PC-9 (cell line): ENCODE data around the gene RAVER1. TPM values are rescaled to one million over a fixed set of nuclear protein-coding genes. Genes with fewer than 3 reads are reported as not detected.

Source experiments
- BruUV-seq: library from RNA; stranded (reverse); fragments of 400-500 nt; replicated peaks from 2 replicates; lab custom pipeline; 2021; lab: Mats Ljungman, UMichigan
- CTCF ChIA-PET: fragments of 300-600 bp; sonication (Branson Sonifier 250); formaldehyde crosslinking; loops from one replicate; lab custom pipeline; 2022; ENCODE audit warnings: antibody characterized with exemption; lab: Charles Lee
- POLR2A ChIA-PET: fragments of 300-600 bp; sonication (Branson Sonifier 250); formaldehyde crosslinking; loops from one replicate; lab custom pipeline; 2022; ENCODE audit warnings: antibody characterized with exemption; ENCODE audit not compliant: unreplicated experiment; lab: Charles Lee
- DNase-seq, 2 experiments: peaks; one replicate each; pipeline versions ENCODE4 v3.0.0 to v3.0.0-alpha.2; 2015 to 2022; ENCODE audit warnings: mixed read lengths in 1 of 2
- H2AFZ ChIP-seq: fragments of 200-600 bp; sonication (generic); 2 replicates; pipeline ENCODE4 v1.8.1; 2017; ENCODE audit warnings: antibody characterized with exemption
- H3F3A ChIP-seq: fragments of 200-600 bp; sonication (generic); 2 replicates; pipeline ENCODE4 v1.8.1; 2017; ENCODE audit warnings: antibody characterized with exemption, mild to moderate bottlenecking, low read depth; ENCODE audit not compliant: insufficient read depth
- H3K27ac ChIP-seq: fragments of 200-600 bp; sonication (generic); 2 replicates; pipeline ENCODE4 v1.6.1; 2016; ENCODE audit warnings: mixed run types
- H3K27me3 ChIP-seq: fragments of 200-600 bp; sonication (generic); 2 replicates; pipeline ENCODE4 v1.6.1; 2016; ENCODE audit warnings: low read depth, mixed run types; ENCODE audit not compliant: insufficient read depth
- H3K36me3 ChIP-seq: fragments of 200-600 bp; sonication (generic); 2 replicates; pipeline ENCODE4 v1.6.1; 2016; ENCODE audit warnings: low read depth, mixed run types
- H3K4me1 ChIP-seq: fragments of 200-600 bp; sonication (generic); replicated peaks from 2 replicates; pipeline ENCODE4 v1.6.1; 2016; ENCODE audit warnings: mixed run types; ENCODE audit not compliant: insufficient read depth
- H3K4me2 ChIP-seq: fragments of 200-600 bp; sonication (generic); 2 replicates; pipeline ENCODE4 v1.6.1; 2017; ENCODE audit warnings: mixed run types
- H3K4me3 ChIP-seq: fragments of 200-600 bp; sonication (generic); 2 replicates; pipeline ENCODE4 v1.6.1; 2016; ENCODE audit warnings: mixed run types
- H3K79me2 ChIP-seq: fragments of 200-600 bp; sonication (generic); 2 replicates; pipeline ENCODE4 v1.6.1; 2017; ENCODE audit warnings: low read depth, mixed run types
- H3K9me2 ChIP-seq: fragments of 200-600 bp; sonication (generic); 2 replicates; pipeline ENCODE4 v1.8.1; 2017; ENCODE audit warnings: mild to moderate bottlenecking; ENCODE audit not compliant: insufficient read depth
- H3K9me3 ChIP-seq: fragments of 200-600 bp; sonication (generic); 2 replicates; pipeline ENCODE4 v1.8.1; 2016; ENCODE audit warnings: low read depth; ENCODE audit not compliant: insufficient read depth
- H4K20me1 ChIP-seq: fragments of 200-600 bp; sonication (generic); 2 replicates; pipeline ENCODE4 v1.8.1; 2017; ENCODE audit not compliant: insufficient read depth
- EZH2 ChIP-seq: fragments of 200-600 bp; sonication (generic); IDR thresholded peaks from 2 replicates; pipeline ENCODE4 v1.8.0; 2017; ENCODE audit warnings: antibody characterized with exemption, low read depth
- intact Hi-C: fragments of 100-400 bp; cut with micrococcal nuclease; formaldehyde crosslinking; loops from one replicate; pipeline ENCODE4 v1.10.0; 2022; ENCODE audit not compliant: unreplicated experiment
- total RNA-seq: library from RNA; stranded (reverse); gene quantifications from 2 replicates; pipeline ENCODE4 v1.2.3, GENCODE V29; 2021
- TF ChIP-seq, protein P1 (sequence below): fragments of 200-600 bp; sonication (generic); conservative IDR thresholded peaks from 2 replicates; pipeline ENCODE4 v1.6.1; 2017; ENCODE audit warnings: mixed run types, antibody characterized with exemption, mild to moderate bottlenecking, moderate library complexity

RAVER1 gene
- total RNA-seq, 1 experiment from 2014 or later: 52.9 TPM

DNA sequence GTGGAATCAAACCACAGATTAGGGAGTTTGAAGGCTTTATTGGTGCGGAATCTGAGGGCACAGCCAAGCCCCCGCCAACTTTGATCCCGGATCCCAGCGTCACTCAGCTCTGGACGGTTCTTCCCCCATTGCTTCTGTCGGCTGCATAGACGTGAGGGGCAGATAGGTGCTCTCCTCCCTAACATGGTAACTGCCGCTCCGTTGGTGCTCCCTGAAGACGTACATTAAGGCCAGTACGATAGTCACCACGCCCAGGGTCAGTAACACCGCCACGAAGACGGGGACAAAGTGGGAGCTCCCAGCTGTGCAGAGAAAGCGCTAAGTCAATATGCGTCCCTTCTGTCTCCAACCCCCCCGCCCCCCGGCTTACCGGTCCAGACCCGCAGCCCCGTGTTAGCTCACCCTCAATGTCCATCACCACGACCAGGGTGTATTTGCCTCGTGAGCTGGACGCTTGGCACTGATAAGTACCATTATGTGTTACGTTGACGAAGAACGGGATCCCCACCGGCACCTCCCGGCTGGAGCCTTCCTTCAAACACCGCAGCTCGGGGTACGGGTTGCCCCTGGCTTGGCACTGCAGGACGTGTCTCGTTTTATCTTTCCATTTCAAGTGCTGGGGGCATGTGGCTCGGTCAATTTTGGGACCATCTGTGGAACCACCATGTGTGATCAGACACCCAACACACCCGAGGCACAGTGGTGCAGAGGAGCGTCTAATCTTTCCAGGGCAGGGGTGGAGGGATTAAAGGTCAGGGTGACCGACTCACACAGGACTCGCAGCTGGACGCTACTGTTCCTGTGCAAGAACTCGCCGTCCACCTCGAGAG, 644 bp upstream of the RAVER1 start:
- Histone ChIP-seq H3K27me3 (no peaks in the 10 kb centered on the region), H3K4me1 (peaks cover 10% of the 10 kb centered on the region), H3K4me2 (peak overlapping the region; percentile 99), H3K9me3 (no peaks in the 10 kb centered on the region), H3K9me2 (no peaks in the 10 kb centered on the region), H3K36me3 (0 out of 2 replicates have a peak, but pooled peaks cover 15% of the 10 kb centered on the region), H2AFZ (peak overlapping the region; percentile 95), H3F3A (peaks cover 8% of the 10 kb centered on the region; the same call in 1 of the 2 replicates), H4K20me1 (peaks cover 9% of the 10 kb centered on the region), H3K79me2 (peaks cover 29% of the 10 kb centered on the region), H3K27ac (no peak overlapping the region), H3K4me3 (peak overlapping the region; percentile 78)
- TF ChIP-seq, protein P1, sequence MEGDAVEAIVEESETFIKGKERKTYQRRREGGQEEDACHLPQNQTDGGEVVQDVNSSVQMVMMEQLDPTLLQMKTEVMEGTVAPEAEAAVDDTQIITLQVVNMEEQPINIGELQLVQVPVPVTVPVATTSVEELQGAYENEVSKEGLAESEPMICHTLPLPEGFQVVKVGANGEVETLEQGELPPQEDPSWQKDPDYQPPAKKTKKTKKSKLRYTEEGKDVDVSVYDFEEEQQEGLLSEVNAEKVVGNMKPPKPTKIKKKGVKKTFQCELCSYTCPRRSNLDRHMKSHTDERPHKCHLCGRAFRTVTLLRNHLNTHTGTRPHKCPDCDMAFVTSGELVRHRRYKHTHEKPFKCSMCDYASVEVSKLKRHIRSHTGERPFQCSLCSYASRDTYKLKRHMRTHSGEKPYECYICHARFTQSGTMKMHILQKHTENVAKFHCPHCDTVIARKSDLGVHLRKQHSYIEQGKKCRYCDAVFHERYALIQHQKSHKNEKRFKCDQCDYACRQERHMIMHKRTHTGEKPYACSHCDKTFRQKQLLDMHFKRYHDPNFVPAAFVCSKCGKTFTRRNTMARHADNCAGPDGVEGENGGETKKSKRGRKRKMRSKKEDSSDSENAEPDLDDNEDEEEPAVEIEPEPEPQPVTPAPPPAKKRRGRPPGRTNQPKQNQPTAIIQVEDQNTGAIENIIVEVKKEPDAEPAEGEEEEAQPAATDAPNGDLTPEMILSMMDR: no peak
- TF ChIP-seq EZH2: no peak
- intact Hi-C loops: loop anchor here (1.0 to 5.0 kb wide), 2 partner anchors 48 to 65 kb away; partner anchors contain the start of gene TYK2
- DNase-seq: peak in 1 of 2 experiments; percentile 39
- ChIA-PET CTCF (interaction anchor here (0.6 to 0.8 kb wide), 4 partner anchors 55 to 1041 kb away, joined by 3 to 6 read pairs (median 4); no protein-coding TSS in a partner anchor), POLR2A (interaction anchor here (0.5 to 1.2 kb wide), 17 partner anchors 15 to 930 kb away, joined by 3 to 39 read pairs (median 6); partner anchors contain the start of genes ICAM1, ICAM4 and ICAM5)
- TSS peak; percentile 80 for BruUV-seq

DNA sequence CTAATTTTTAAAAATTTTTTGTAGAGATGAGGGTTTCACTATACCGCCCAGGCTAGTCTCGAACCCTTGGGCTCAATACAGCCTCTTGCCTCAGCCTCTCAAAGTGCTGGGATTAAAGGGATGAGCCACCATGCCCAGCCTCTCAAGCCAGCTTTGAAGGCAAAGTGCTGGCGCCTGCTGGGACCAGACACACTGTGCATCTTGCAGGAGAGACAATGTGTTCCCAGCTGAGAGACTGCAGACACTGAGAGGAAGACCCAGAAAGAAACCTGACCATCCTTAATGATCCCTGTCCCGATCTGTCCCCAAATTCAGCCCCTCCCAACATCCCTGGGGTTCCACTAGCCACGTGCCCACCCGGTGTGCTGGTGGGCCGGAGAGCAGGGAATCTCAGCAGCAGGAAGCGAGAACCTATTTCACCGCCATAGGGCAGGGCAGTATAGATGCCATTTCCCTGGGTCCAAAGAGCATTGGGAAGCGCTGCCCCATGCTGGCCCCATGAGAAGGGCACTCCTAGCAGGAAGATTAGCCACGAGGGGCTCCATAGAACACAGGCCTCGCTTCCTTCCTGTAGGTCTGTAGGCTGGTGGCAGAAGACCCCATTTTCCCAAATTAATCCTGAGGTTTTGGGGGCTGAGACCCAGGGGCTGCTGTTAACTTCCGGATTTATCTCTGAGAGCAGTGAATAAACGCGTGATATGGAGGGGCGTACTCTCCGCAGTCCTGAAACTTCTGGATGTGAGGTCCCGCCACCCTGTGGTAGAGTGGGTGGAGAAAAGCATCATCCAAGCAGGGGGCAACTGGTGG, 968 bp downstream of the RAVER1 start:
- no TSS peak for BruUV-seq
- no peaks in the 10 kb centered on the region for H3K9me2 ChIP-seq
- H4K20me1 ChIP-seq: peaks cover 19% of the 10 kb centered on the region
- TF ChIP-seq, protein P1: no peak
- TF ChIP-seq EZH2: no peak
- peak overlapping the region; percentile 99 for H3K4me2 ChIP-seq
- peaks cover 10% of the 10 kb centered on the region for H3K4me1 ChIP-seq
- H3K79me2 ChIP-seq: peaks cover 29% of the 10 kb centered on the region
- ChIA-PET CTCF (no interaction called here), POLR2A (no interaction called here)
- no peaks in the 10 kb centered on the region for H3K9me3 ChIP-seq
- DNase-seq: peak in 1 of 2 experiments; percentile 36
- H3K27ac ChIP-seq: no peak overlapping the region
- peak overlapping the region; percentile 76 for H2AFZ ChIP-seq
- intact Hi-C loops: loop anchor here (5.0 kb wide), 1 partner anchor 50 kb away; the partner anchor contains the start of gene TYK2
- H3K36me3 ChIP-seq: peaks cover 30% of the 10 kb centered on the region; the same call in 1 of the 2 replicates
- peak overlapping the region; percentile 78 for H3K4me3 ChIP-seq
- no peaks in the 10 kb centered on the region for H3K27me3 ChIP-seq
- H3F3A ChIP-seq: peaks cover 8% of the 10 kb centered on the region; the same call in 1 of the 2 replicates

DNA sequence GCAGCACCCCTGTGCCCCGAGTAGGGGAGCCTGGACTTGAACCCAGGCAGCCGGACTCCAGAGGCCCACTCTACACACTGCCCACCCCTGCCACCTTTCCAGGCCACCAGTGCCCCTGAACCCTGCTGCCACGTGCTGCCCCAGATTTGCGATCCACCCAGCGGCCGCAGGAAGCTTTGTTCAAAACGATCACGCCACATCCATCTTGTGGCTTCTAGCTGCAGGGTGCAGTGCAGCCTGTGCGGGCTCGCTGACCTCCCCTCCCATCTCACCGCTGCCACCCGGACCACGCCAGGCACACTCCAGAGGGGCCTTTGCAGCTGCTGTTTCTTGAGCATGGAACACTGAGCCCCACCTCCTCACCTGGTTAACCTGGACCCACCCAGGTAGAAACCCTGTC, 3.8 kb downstream of the RAVER1 start:
- Histone ChIP-seq H4K20me1 (peaks cover 28% of the 10 kb centered on the region), H3K4me1 (peaks cover 10% of the 10 kb centered on the region), H3K4me3 (no peak overlapping the region), H3K9me3 (no peaks in the 10 kb centered on the region), H3F3A (peaks cover 16% of the 10 kb centered on the region; the same call in 1 of the 2 replicates), H3K4me2 (no peak overlapping the region), H3K27ac (no peak overlapping the region), H3K27me3 (no peaks in the 10 kb centered on the region), H2AFZ (no peak overlapping the region), H3K9me2 (no peaks in the 10 kb centered on the region), H3K36me3 (peaks cover 42% of the 10 kb centered on the region; the same call in 1 of the 2 replicates), H3K79me2 (peaks cover 29% of the 10 kb centered on the region)
- TF ChIP-seq, protein P1: no peak
- TF ChIP-seq EZH2: no peak
- POLR2A ChIA-PET: no interaction called here
- DNase-seq: no peak
- CTCF ChIA-PET: no interaction called here
- BruUV-seq: no TSS peak
- intact Hi-C loops: no loop called here
